GM18519 (cell line): Measurements from ENCODE around the gene PCNX3.
"Not testable (repeated sequence)": the region's sequence is repeated elsewhere in the genome, so short reads cannot be mapped to it uniquely, and the experiment has no call there.

Experiments
- ATAC-seq: cut with Tn5 transposase; IDR thresholded peaks from one replicate; pipeline ENCODE4 v1.9.1; 2021; ENCODE audit warnings: mild to moderate bottlenecking, moderate library complexity; ENCODE audit not compliant: unreplicated experiment, low FRiP score

The PCNX3 gene

DNA sequence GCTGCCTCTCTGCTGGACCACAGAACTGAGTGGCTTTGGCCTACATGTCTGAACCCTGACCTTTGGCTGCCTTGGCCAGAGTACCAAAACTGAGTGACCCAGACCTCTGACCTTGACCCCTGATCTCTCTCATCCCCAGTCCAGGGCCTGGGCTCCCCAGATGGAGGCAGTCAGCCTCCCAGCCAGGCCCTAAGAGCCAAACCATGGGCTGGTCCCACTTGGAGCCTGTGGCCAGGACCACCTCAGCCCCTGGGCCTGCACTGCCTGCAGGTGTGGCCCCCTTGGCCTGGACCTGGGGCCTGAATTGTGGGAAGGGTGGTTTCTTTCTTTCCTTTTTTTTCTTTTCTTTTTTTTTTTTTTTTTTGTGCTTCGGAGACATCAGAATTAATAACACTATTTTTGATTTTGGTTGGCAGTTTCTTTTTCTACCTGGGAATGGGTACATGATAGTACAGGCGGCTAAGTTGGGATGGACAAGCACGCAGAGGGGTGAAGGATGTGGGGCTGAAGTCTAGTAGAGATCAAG is 21.5 kb downstream of the PCNX3 start:
- no peak for ATAC-seq

DNA sequence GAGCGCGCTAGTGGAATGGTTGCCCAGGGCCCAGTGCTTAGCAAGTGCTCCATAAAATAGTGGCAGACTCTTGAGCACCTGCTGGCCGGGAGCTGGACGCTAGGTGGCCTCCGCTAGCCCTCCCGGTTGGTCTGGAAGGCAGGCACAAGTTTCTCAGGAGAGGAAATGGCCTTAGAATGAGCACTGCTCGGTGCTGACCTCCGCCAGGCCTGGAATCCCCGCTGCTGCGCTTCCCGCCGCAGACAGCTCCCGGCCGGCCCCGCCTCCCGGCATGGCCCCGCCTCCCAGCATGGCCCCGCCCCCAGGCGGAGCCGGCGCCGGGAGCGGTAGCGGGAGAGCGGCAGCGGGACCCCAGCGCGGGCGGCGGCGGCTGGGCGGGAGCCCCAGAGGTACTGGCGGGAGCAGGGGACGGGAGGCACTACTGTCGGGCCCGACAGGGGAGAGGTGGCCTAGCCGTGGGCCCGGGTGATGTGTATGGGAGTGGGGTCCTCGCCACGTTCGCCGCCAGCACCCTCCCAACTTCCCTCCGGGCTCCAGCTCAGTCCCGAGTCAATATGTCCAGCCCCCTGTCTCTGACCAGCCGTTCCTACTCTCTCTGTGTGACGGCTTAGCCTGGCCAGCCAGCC is 22.3 kb downstream of the PCNX3 start, which contains the start of gene SIPA1:
Gene SIPA1 (plus strand): TSS at position 308 of the 626 bp plus-strand sequence. CDS start 2,821 bp downstream, outside the sequence.
- no peak for ATAC-seq

DNA sequence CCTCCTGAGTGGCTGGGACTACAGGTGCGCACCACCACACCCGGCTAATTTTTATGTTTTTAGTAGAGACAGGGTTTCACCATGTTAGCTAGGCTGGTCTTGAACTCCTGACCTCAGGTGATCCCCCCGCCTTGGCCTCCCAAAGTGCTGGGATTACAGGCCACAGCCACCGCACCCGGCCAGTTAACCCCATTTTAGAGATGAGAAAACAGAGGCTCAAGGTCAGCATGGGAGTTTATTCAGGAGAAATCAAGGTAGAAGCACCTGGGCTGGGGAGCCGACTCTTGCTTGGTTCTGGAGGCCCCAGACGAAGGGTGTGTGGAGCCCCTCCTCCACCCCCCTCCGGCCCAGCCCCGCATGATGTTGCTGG is 23.6 kb downstream of the PCNX3 start:
- ATAC-seq: not testable (repeated sequence)

DNA sequence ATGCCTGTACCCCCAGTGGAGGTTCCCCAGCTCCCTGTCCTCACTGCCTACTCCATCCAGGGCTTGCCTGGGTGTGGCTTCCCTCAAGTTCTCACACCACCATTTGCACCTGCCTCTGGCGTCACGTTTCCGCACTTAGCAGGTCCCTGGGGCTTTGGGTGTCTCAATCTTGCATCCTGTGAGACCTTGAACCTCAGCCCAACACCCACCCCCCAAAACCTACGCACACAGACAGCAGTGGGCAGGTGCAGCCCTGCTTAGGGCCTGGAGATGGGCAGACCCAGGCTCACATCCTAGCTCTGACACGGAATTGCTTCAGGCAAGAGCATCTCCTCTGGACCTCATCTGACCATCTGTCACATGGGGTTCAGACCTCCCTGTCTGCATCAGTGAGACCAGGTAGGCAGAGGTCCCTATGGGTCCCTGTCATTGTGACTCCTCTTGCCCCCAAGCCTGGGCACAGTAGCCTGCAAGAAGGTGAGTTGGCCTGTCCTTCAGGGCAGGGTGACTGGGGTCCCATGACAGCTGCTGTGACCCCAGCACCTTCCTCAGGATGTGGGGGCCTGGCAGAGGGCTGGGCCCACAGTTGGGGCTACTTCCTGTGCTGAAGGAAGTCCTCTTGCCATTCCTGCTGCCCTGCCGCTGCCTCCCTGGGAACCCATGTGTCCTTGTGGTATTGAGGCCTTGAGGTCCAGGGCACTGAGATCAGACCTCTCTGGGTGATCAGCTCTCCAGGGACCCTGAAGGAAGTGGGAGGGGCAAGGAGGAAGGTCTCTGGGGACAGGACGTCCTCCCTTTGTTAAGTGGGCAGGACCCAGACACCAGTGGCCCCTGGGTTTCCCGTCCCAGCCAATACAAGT is 24.3 kb downstream of the PCNX3 start:
- ATAC-seq: no peak

DNA sequence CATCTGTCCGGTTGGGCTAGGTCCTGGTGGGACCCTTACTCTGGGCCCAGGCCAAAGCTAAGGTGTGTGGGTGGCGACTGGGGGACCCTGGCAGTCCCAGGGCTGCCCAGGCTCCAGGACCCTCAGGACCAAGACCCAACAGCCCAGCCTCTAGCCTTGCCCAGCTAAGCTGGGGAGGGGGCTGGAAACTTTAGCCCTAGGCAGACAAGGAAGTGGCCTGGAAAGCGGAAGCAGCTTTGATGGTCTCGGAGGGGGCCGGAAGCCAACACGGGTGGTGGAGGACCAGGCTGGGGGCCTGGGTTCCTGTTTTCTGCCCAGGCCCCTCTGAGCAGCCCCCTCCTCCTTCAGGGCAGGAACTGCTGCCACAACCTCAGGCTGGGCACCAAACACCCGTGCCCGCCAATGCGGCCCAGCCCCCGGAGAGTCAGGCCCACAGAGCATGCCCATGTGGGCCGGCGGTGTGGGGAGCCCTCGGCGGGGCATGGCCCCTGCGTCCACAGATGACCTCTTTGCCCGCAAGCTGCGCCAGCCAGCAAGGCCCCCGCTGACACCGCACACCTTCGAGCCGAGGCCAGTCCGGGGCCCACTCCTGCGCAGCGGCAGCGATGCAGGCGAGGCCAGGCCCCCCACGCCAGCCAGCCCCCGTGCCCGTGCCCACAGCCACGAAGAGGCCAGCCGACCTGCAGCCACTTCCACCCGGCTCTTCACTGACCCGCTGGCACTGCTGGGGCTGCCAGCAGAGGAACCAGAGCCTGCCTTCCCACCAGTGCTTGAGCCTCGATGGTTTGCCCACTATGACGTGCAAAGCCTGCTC is 25.1 kb downstream of the PCNX3 start:
- no peak for ATAC-seq

DNA sequence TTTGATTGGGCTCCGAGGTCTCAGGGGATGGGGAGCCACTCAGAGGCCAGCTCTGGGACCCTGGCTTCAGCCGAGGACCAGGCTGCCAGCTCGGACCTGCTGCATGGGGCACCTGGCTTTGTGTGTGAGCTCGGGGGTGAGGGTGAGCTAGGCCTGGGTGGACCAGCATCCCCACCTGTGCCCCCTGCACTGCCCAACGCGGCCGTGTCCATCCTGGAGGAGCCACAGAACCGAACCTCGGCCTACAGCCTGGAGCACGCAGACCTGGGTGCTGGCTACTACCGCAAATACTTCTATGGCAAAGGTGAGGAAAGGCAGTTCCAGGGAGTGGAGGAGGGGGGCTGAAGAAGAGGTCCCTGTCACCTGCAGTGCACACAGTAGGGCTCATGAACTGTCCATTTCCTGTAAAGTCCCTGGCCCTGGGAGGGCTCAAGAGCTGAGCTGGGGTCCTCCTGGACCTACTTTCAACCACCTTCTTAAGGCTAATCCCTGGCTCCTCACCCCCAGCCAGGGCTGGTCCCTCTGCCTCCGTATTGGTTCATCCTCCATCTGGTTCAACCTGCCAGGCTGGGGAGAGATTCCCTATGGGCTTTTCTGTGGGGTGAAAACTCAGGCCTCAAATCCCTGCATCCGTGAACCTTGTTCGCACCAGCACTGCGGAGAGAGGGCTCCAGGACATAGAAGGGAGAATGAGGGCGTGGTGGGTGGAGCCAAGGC is 25.9 kb downstream of the PCNX3 start:
- ATAC-seq: no peak

DNA sequence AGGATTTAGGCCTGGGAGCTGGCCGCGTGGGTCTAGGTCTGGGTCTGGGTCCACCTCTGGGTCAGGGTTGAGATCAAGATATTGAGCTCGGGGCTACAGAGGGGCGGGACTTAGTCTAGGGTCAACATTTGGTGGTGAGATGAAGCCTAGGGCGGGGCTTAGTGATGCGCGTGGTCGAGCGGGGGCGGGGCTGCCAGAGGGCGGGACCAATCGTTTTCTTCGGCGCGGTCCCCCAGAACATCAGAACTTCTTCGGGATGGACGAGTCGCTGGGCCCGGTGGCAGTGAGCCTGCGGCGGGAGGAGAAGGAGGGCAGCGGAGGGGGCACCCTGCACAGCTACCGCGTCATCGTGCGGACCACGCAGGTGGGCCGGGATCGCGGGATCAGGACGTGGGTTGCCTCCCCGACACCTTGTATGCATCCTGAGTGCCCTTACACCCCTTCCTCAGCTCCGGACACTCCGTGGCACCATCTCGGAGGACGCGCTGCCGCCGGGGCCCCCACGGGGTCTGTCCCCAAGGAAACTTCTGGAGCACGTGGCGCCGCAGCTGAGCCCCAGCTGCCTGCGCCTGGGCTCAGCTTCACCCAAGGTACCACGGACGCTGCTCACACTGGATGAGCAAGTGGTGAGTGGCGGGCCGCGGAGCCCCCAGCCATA is 26.6 kb downstream of the PCNX3 start:
- ATAC-seq: no peak

DNA sequence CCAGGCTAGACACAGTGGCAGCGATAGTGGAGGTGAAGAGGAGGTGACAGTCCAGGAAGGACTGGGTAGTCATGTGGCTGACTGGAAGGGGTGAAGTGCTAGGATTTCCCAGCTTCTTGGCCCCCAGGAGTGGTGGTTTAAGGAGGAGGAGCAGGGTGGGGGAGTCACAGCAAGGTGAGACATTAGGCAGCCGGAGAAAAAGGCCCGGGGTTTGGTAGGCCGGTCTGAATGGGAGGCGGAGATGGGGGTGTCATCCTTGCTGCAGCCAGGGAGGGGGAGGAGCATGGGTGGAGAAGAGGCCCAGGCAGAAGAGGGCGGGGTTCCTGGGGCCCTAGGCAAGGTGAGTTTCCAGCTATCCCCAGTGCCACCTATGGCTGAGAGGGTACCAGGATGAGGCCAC is 28.4 kb downstream of the PCNX3 start:
- no peak for ATAC-seq

DNA sequence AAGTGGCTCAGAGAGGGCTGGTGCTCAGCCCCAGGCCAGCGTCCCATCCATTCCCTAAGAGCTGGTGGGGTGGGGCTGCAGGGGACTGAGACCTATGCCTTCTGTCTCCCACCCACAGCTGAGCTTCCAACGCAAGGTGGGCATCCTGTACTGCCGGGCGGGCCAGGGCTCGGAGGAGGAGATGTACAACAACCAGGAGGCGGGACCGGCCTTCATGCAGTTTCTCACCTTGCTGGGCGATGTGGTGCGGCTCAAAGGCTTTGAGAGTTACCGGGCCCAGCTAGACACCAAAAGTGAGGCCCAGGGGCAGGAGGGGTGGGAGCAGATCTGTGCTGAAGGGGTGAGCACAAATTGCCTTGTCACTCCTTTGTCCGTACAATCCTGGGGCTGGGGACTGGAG is 29.3 kb downstream of the PCNX3 start:
- ATAC-seq: no peak

DNA sequence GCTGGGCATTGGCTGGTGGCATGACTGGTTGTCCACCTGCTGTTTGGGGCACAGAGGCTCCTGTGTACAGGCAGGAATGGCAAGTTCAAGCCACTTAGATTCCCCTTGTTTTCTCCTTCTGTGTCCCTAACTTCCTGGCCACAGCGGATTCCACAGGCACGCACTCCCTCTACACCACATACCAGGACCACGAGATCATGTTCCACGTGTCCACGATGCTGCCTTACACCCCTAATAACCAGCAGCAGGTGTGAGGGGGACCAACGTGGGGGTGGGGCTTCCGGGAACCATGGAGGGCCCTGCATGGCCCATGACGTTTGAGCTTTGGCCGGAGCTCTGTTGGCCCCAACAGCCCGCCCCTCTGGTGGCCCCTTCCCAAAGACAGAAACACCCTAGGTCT is 30.1 kb downstream of the PCNX3 start:
- ATAC-seq: no peak

DNA sequence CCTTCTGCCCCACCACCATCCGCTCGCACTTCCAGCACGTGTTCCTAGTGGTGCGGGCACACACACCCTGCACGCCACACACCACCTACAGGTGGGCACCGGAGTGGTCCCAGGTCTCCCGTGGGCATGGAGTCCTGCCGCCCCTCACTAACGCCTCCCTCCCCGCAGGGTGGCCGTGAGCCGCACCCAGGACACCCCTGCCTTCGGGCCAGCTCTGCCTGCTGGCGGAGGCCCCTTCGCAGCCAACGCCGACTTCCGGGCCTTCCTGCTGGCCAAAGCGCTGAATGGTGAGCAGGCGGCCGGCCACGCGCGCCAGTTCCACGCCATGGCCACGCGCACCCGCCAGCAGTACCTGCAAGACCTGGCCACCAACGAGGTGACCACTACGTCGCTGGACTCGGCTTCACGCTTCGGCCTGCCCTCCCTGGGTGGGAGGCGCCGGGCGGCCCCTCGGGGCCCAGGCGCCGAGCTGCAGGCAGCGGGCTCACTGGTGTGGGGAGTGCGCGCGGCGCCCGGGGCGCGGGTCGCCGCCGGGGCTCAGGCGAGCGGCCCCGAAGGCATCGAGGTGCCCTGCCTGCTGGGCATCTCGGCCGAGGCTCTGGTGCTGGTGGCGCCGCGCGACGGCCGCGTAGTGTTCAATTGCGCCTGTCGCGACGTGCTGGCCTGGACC is 30.8 kb downstream of the PCNX3 start:
- ATAC-seq: no peak

DNA sequence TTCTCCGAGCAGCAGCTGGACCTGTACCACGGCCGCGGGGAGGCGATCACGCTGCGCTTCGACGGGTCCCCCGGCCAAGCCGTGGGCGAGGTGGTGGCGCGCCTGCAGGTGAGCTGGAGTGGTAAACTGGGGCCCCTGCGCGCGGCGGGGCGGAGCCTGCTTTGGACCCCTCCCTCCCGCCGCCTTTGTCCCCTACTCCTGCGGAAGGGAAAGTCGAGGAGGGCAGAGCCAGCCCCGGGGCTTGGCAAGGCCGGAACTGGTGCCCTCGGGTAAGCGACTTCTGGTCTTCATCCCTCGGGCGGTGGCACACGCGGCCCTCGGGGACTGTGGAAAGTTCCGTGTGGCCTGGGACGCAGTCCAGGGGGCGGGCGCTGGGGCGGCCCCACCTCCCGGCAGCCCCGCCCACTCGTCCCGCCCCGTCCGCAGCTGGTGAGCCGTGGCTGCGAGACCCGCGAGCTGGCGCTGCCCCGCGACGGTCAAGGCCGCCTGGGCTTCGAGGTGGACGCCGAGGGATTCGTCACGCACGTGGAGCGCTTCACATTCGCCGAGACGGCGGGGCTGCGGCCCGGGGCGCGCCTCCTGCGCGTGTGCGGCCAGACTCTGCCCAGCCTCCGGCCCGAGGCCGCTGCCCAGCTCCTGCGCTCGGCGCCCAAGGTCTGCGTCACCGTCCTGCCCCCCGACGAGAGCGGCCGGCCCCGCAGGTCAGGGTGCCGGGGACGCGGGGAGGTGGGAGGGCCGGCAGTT is 31.6 kb downstream of the PCNX3 start:
- no peak for ATAC-seq

DNA sequence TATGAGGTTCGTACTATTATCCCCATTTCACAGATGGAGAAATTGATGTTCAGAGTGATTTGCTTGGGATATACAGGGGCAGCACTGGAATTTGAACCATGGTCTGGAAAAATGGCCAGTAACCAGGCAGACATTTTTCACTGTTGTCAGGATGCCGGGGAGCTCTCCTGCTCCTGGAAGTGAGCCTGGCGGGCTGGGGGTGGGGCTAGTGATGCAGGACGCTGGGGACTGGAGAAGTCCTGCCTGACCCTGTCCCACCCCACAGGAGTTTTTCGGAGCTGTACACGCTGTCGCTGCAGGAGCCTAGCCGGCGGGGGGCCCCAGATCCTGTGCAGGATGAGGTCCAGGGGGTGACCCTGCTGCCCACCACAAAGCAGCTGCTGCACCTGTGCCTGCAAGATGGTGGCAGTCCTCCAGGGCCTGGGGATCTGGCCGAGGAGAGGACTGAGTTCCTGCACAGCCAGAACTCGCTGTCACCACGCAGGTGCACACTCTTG is 33.5 kb downstream of the PCNX3 start:
- no peak for ATAC-seq

DNA sequence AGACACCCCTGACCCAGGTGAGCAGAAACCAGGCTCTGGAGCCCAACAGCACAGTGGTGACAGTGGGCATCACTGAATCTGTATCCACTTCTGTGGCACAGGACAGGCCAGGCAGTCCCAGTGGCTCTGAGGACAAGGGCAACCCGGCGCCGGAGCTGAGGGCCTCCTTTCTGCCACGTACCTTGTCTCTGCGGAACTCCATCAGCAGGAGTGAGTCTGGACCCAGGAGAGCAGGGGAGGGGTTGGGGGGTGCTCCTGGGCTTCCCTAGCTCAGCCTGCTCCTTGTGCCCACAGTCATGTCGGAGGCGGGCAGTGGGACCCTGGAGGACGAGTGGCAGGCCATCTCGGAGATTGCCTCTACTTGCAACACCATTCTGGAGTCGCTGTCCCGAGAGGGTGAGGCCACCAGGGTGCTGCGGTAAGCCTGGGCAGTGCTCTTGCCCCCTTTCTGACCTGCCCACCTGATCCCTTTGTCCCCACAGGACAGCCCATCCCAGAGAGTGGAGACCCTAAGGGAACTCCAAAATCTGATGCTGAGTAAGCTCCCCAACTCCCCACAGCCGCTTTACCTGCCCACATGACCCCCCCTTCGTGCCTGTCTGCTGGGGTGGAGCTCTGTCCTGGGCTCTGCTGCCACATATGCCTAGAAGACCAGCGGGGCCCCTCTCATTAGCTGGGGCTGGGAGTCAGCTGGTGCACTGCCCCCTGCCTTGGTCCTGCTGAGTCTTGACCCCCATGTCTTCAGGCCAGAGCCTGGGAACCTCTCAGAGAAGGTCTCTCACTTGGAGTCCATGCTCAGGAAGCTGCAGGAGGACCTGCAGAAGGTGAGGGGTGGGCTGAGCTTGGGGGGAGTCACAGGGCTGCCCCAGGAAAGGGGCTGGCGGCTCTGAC is 34.3 kb downstream of the PCNX3 start:
- ATAC-seq: no peak

DNA sequence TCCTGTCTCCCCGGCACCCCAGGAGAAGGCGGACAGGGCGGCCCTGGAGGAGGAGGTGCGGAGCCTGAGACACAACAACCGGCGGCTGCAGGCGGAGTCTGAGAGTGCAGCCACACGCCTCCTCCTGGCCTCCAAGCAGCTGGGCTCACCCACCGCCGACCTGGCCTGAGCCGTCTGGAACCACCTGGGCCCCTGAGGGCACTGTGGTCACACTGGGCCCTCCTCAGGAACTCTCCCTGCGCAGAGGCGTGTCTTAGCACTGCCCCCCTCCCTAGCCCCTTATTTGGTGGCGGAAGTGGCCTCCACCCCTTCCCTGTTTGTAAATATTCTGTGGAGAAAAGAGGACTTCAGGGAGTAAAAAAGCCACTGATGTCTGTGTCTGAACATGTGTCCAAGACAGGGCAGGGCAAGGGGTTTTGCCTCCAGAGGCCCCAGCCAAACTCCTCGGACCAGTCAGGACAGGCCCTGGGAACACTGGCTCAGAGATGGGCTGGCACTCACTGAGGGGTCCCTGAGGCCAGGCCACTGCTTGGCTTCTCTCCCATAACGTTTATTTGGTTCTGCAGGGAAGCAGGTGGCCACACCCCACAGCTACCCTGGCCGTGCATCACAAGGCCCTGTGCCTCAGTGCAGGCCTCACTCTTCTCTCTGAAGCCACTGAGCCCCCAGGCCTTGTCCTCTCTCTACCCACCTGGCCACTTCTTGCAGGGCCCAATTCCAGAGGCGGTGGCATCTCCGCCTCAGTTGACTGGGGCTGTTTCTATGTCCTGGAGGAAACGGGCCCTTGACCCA is 35.2 kb downstream of the PCNX3 start:
- ATAC-seq: no peak

DNA sequence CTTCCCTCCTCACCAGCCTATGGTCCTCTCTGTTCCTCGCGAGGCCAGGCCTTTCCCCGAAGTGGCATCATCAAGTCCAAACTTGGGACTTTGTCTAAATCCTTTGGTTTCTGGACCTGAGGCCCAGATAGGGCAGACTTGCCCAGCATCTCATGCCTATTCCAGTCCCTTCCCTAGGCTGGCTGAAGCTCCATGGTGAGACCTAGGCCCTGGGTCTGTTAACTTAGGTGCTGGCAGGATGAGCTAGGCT is 35.7 kb downstream of the PCNX3 start:
- ATAC-seq: no peak
